GM06990 (cell line): Measurements from ENCODE around the gene ZBTB20.

ENCODE experiments used
- DNase-seq: peaks from one replicate; pipeline ENCODE4 v3.0.0-alpha.2; 2011; ENCODE audit not compliant: insufficient read length; ENCODE audit errors: extremely low read depth
- H3K27me3 ChIP-seq: replicated peaks from 2 replicates; pipeline ENCODE4 v1.6.0; 2011; ENCODE audit warnings: low read length; ENCODE audit not compliant: control insufficient read depth, insufficient read depth
- H3K36me3 ChIP-seq: 2 replicates; pipeline ENCODE4 v1.5.1; 2011; ENCODE audit warnings: low read length; ENCODE audit not compliant: control insufficient read depth, insufficient read depth
- H3K4me3 ChIP-seq: replicated peaks from 2 replicates; pipeline ENCODE4 v1.5.1; 2011; ENCODE audit warnings: low read depth, mild to moderate bottlenecking, control low read depth, low read length
- TF ChIP-seq, protein P1 (sequence below): IDR thresholded peaks from 2 replicates; pipeline ENCODE4 v1.5.1; 2011; ENCODE audit warnings: low read length, control low read depth, mild to moderate bottlenecking, inconsistent platforms; ENCODE audit not compliant: insufficient read depth, poor library complexity, severe bottlenecking

The ZBTB20 gene

GRCh38 chr3:114478801-114479200 is 668.3 kb downstream of the ZBTB20 start:
- Histone ChIP-seq H3K36me3 (no peaks in the 10 kb centered on the region), H3K4me3 (no peak overlapping the region), H3K27me3 (no peaks in the 10 kb centered on the region)
- DNase-seq, result no peak
- TF ChIP-seq, protein P1, sequence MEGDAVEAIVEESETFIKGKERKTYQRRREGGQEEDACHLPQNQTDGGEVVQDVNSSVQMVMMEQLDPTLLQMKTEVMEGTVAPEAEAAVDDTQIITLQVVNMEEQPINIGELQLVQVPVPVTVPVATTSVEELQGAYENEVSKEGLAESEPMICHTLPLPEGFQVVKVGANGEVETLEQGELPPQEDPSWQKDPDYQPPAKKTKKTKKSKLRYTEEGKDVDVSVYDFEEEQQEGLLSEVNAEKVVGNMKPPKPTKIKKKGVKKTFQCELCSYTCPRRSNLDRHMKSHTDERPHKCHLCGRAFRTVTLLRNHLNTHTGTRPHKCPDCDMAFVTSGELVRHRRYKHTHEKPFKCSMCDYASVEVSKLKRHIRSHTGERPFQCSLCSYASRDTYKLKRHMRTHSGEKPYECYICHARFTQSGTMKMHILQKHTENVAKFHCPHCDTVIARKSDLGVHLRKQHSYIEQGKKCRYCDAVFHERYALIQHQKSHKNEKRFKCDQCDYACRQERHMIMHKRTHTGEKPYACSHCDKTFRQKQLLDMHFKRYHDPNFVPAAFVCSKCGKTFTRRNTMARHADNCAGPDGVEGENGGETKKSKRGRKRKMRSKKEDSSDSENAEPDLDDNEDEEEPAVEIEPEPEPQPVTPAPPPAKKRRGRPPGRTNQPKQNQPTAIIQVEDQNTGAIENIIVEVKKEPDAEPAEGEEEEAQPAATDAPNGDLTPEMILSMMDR, result no peak

GRCh38 chr3:114476511-114476910 is 670.6 kb downstream of the ZBTB20 start:
- H3K4me3 ChIP-seq, result no peak overlapping the region
- no peaks in the 10 kb centered on the region for H3K27me3 ChIP-seq
- no peak for DNase-seq
- TF ChIP-seq, protein P1, result no peak
- no peaks in the 10 kb centered on the region for H3K36me3 ChIP-seq

- Histone ChIP-seq H3K36me3 (no peaks in the 10 kb centered on the region), H3K4me3 (no peak overlapping the region), H3K27me3 (no peaks in the 10 kb centered on the region; the same call in 1 of the 2 replicates)
- no peak for DNase-seq
- TF ChIP-seq, protein P1, result no peak
Observed at GRCh38 chr3:114471478-114471877, 675.6 kb downstream of the ZBTB20 start.

GRCh38 chr3:114469070-114469469 is 678.0 kb downstream of the ZBTB20 start:
- H3K36me3 ChIP-seq, result no peaks in the 10 kb centered on the region
- H3K27me3 ChIP-seq, result no peaks in the 10 kb centered on the region; the same call in 1 of the 2 replicates
- H3K4me3 ChIP-seq, result no peak overlapping the region
- TF ChIP-seq, protein P1, result no peak
- DNase-seq, result no peak

DNA sequence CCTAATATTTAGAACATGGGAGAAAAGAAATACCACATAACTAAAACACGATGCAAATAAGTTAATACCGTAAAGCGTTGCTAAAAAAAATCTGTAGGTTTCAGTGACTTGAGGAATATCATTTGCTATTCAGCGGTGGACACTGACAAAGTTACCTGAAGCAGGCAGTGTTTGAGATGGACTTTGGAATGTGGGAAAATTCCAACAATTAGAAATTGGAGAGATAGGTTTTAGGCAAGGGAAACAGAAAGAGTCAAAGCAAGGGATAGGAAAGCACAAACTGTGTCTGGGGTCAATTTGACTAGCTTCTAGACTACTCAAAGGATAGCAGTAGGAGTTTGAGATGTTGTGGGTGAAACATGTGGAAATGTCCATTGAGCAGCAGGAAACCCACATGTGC is 680.3 kb downstream of the ZBTB20 start:
- Histone ChIP-seq H3K27me3 (no peaks in the 10 kb centered on the region; the same call in 1 of the 2 replicates), H3K4me3 (no peak overlapping the region), H3K36me3 (no peaks in the 10 kb centered on the region)
- TF ChIP-seq, protein P1, result no peak
- no peak for DNase-seq

DNA sequence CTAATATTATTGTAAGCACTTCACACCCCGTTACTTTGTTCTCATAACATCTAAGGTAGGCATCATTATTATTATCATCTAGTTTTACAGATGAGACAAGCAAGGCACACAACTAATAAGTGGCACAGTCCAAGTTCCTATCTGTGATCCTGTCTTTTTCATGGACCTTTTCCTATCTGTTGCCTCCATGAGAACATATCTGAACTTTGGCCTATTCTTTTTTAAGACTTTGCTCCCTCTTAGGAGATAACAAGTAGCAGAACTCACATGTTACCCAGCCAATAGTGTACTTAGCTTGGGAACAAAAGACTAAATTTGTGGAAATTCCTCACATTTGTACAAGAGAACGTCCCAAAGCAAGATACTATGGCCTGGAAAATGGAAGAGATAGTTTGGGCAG is 680.8 kb downstream of the ZBTB20 start:
- TF ChIP-seq, protein P1, result no peak
- no peak for DNase-seq
- H3K4me3 ChIP-seq, result no peak overlapping the region
- no peaks in the 10 kb centered on the region; the same call in 1 of the 2 replicates for H3K27me3 ChIP-seq
- H3K36me3 ChIP-seq, result no peaks in the 10 kb centered on the region
